Parathyroid adenoma (tissue), 2 donors: Measurements from ENCODE around the gene HEATR1.

Experiments
- H2AFZ ChIP-seq: fragments of 300-600 bp; sonication (generic); one replicate; pipeline ENCODE4 v1.7.0; 2017; ENCODE audit warnings: antibody characterized with exemption, mild to moderate bottlenecking
- H3K27ac ChIP-seq: fragments of 300-600 bp; sonication (generic); one replicate; pipeline ENCODE4 v1.7.0; 2017
- H3K27me3 ChIP-seq: fragments of 300-600 bp; sonication (generic); one replicate; pipeline ENCODE4 v1.7.0; 2017; ENCODE audit warnings: low read length; ENCODE audit not compliant: control insufficient read depth, insufficient read depth
- H3K36me3 ChIP-seq: fragments of 300-600 bp; sonication (generic); one replicate; pipeline ENCODE4 v1.7.0; 2017; ENCODE audit warnings: low read length; ENCODE audit not compliant: control insufficient read depth, insufficient read depth
- H3K4me1 ChIP-seq: fragments of 300-600 bp; sonication (generic); one replicate; pipeline ENCODE4 v1.7.0; 2017; ENCODE audit warnings: control low read depth
- H3K4me2 ChIP-seq: fragments of 300-600 bp; sonication (generic); one replicate; pipeline ENCODE4 v1.7.0; 2017; ENCODE audit warnings: low read length
- H3K4me3 ChIP-seq: fragments of 300-600 bp; sonication (generic); one replicate; pipeline ENCODE4 v1.7.0; 2017; ENCODE audit warnings: low read depth, low read length
- H3K79me2 ChIP-seq: fragments of 300-600 bp; sonication (generic); one replicate; pipeline ENCODE4 v1.7.0; 2017; ENCODE audit warnings: control low read depth
- H3K9ac ChIP-seq: fragments of 300-600 bp; sonication (generic); one replicate; pipeline ENCODE4 v1.7.0; 2017; ENCODE audit warnings: mild to moderate bottlenecking
- H3K9me3 ChIP-seq: fragments of 300-600 bp; sonication (generic); one replicate; pipeline ENCODE4 v1.7.0; 2017; ENCODE audit warnings: low read length; ENCODE audit not compliant: control insufficient read depth
- CTCF ChIP-seq: fragments of 300-600 bp; sonication (generic); IDR thresholded peaks from one replicate; pipeline ENCODE4 v1.7.0; 2017; ENCODE audit warnings: antibody characterized with exemption, mild to moderate bottlenecking
- donor health status: primary hyperparathyroidism.

HEATR1 gene

DNA sequence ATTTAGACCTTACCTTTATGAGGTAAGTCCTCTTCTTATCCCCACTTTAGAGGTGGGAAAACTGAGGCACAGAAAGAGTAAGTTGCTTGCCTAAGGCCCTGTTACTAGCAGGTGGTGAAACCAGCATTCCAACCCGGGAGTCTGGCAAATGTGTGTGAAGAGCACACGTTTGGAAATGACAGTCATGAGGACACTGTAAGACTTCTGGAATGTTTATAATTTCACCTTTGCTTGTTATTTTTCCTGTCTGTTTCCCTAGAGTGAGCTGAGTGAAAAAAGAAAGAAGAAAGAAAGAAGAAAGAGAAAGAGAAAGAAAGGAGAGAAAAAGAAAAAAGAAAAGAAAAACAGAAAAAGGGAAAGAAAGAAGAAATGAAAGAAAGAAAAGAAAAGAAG is 101.7 kb downstream of the HEATR1 start:
- Histone ChIP-seq H3K79me2 (no peaks in the 10 kb centered on the region), H3K36me3 (no peaks in the 10 kb centered on the region), H3K9me3 (no peaks in the 10 kb centered on the region), H3K4me2 (peak overlapping the region; percentile 63), H3K4me3 (no peak overlapping the region), H2AFZ (peak overlapping the region; percentile 7), H3K27ac (no peak overlapping the region), H3K27me3 (no peaks in the 10 kb centered on the region), H3K9ac (no peak overlapping the region), H3K4me1 (no peaks in the 10 kb centered on the region)
- TF ChIP-seq CTCF: no peak

DNA sequence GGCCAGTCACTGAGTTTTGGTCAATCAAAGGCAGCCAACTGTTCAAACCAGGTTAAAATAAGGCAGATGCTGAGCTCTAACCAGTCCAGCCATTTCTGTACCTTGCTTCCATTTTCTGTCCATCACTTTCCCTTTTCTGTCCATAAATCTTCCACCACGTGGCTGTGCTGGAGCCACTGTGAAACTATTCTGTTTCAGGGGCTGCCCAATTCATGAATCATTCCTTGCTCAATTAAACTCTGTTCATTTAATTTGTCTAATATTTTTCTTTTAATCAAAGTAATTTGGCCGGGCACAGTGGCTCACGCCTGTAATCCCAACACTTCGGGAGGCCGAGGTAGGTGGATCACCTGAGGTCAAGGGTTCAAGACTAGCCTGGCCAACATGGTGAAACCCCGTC is 103.2 kb downstream of the HEATR1 start:
- no peaks in the 10 kb centered on the region for H3K4me1 ChIP-seq
- H3K4me3 ChIP-seq: no peak overlapping the region
- H2AFZ ChIP-seq: no peak overlapping the region
- no peaks in the 10 kb centered on the region for H3K79me2 ChIP-seq
- H3K27ac ChIP-seq: no peak overlapping the region
- H3K4me2 ChIP-seq: no peak overlapping the region
- no peaks in the 10 kb centered on the region for H3K36me3 ChIP-seq
- H3K9ac ChIP-seq: no peak overlapping the region
- no peak for TF ChIP-seq CTCF
- no peaks in the 10 kb centered on the region for H3K27me3 ChIP-seq
- no peaks in the 10 kb centered on the region for H3K9me3 ChIP-seq
